GM23338 (cell line): ENCODE data around the gene ATP10A. TPM values are rescaled to one million over a fixed set of nuclear protein-coding genes. Genes with fewer than 3 reads are reported as not detected.

Source experiments
- ATAC-seq: fragments of 200-7000 bp; cut with Tn5 transposase; 3 replicates; pipeline ENCODE4 v1.9.1; 2020
- DNase-seq: peaks from one replicate; pipeline ENCODE4 v3.0.0-alpha.2; 2015; ENCODE audit warnings: low spot score
- H2AFZ ChIP-seq: fragments of 200-600 bp; sonication (generic); 2 replicates; pipeline ENCODE4 v1.8.0; 2016; ENCODE audit warnings: antibody characterized with exemption, mild to moderate bottlenecking, moderate library complexity
- H3F3A ChIP-seq: fragments of 200-600 bp; sonication (generic); replicated peaks from 2 replicates; pipeline ENCODE4 v1.8.0; 2017; ENCODE audit warnings: antibody characterized with exemption, mixed run types, low read depth
- H3K27ac ChIP-seq: fragments of 200-600 bp; sonication (generic); 2 replicates; pipeline ENCODE4 v1.6.1; 2016; ENCODE audit warnings: low read depth
- H3K27me3 ChIP-seq: fragments of 200-600 bp; sonication (generic); 2 replicates; pipeline ENCODE4 v1.8.0; 2016; ENCODE audit warnings: mild to moderate bottlenecking, mixed run types, moderate library complexity; ENCODE audit not compliant: insufficient read depth
- H3K36me3 ChIP-seq: fragments of 200-600 bp; sonication (generic); 2 replicates; pipeline ENCODE4 v1.8.0; 2016; ENCODE audit warnings: mild to moderate bottlenecking; ENCODE audit not compliant: insufficient read depth
- H3K4me1 ChIP-seq: fragments of 200-600 bp; sonication (generic); 2 replicates; pipeline ENCODE4 v1.8.0; 2016; ENCODE audit warnings: mild to moderate bottlenecking, moderate library complexity; ENCODE audit not compliant: insufficient read depth
- H3K4me2 ChIP-seq: fragments of 200-600 bp; sonication (generic); 2 replicates; pipeline ENCODE4 v1.7.1; 2017; ENCODE audit warnings: mixed run types
- H3K4me3 ChIP-seq: fragments of 200-600 bp; sonication (generic); 2 replicates; pipeline ENCODE4 v1.6.1; 2016; ENCODE audit warnings: mixed run types
- H3K79me2 ChIP-seq: fragments of 200-600 bp; sonication (generic); replicated peaks from 2 replicates; pipeline ENCODE4 v1.8.0; 2017; ENCODE audit warnings: mild to moderate bottlenecking; ENCODE audit not compliant: insufficient read depth
- H3K9me2 ChIP-seq: fragments of 200-600 bp; sonication (generic); 2 replicates; pipeline ENCODE4 v1.8.0; 2017; ENCODE audit not compliant: insufficient read depth
- H4K20me1 ChIP-seq: fragments of 200-600 bp; sonication (generic); replicated peaks from 2 replicates; pipeline ENCODE4 v1.8.0; 2017; ENCODE audit warnings: mild to moderate bottlenecking; ENCODE audit not compliant: insufficient read depth
- H3K27ac Mint-ChIP-seq: 2 replicates; pipeline ENCODE4 v1.8.0; 2020; ENCODE audit warnings: inconsistent platforms, mild to moderate bottlenecking, moderate library complexity, mixed read lengths
- H3K27me3 Mint-ChIP-seq: 3 replicates; pipeline ENCODE4 v1.8.0; 2022; ENCODE audit warnings: low read depth, mild to moderate bottlenecking, moderate library complexity, mixed read lengths, inconsistent platforms; ENCODE audit not compliant: insufficient read depth, poor library complexity
- H3K36me3 Mint-ChIP-seq: 3 replicates; pipeline ENCODE4 v1.8.0; 2021; ENCODE audit warnings: low read depth, mild to moderate bottlenecking, inconsistent platforms, moderate library complexity, mixed read lengths
- H3K4me1 Mint-ChIP-seq: 3 replicates; pipeline ENCODE4 v1.8.0; 2020; ENCODE audit warnings: mild to moderate bottlenecking, inconsistent platforms, mixed read lengths
- H3K4me3 Mint-ChIP-seq: 3 replicates; pipeline ENCODE4 v1.8.0; 2021; ENCODE audit warnings: moderate library complexity, mild to moderate bottlenecking, inconsistent platforms, mixed read lengths
- H3K9me3 Mint-ChIP-seq: 3 replicates; pipeline ENCODE4 v1.8.0; 2020; ENCODE audit warnings: moderate library complexity, mild to moderate bottlenecking, inconsistent platforms, mixed read lengths
- EZH2phosphoT487 ChIP-seq: fragments of 200-600 bp; sonication (generic); IDR thresholded peaks from one replicate; pipeline ENCODE4 v1.8.1; 2018; ENCODE audit warnings: antibody characterized with exemption; ENCODE audit not compliant: unreplicated experiment
- JUNB ChIP-seq: IDR thresholded peaks from one replicate; pipeline ENCODE4 v1.6.1; 2016; ENCODE audit warnings: antibody characterized with exemption; ENCODE audit not compliant: unreplicated experiment
- NANOG ChIP-seq: IDR thresholded peaks from 2 replicates; pipeline ENCODE4 v1.6.1; 2016; ENCODE audit warnings: antibody characterized with exemption, borderline replicate concordance
- POLR2AphosphoS5 ChIP-seq: IDR thresholded peaks from 2 replicates; pipeline ENCODE4 v1.6.1; 2016; ENCODE audit warnings: antibody characterized with exemption, low read depth
- ZNF114 ChIP-seq: fragments of 250-450 bp; sonication (Bioruptor Pico); IDR thresholded peaks from 2 replicates; pipeline ENCODE4 v1.5.0; 2020; ENCODE audit warnings: mild to moderate bottlenecking, moderate library complexity
- ZNF462 ChIP-seq: fragments of 250-450 bp; sonication (Bioruptor Pico); IDR thresholded peaks from 2 replicates; pipeline ENCODE4 v1.5.0; 2020; ENCODE audit warnings: mild to moderate bottlenecking, moderate library complexity
- polyA plus RNA-seq: library from polyadenylated mRNA; unstranded; fragments of >200 nt; fragmentation: Nextera tagmentation; extraction: Ambion mirVana; gene quantifications from 2 replicates; pipeline ENCODE4 v1.2.1, GENCODE V29; 2016
- total RNA-seq: library from RNA; depleted of rRNA; stranded (reverse); fragments of >200 nt; shearing (Covaris generic); gene quantifications from 2 replicates; pipeline ENCODE4 v1.2.3, GENCODE V29; 2014
- TF ChIP-seq, protein P1 (sequence below): IDR thresholded peaks from 2 replicates; pipeline ENCODE4 v1.6.1; 2016; ENCODE audit warnings: antibody characterized with exemption

The ATP10A gene
- total and polyA plus RNA-seq, 2 experiments from 2014 or later: 0.36 to 5.6 TPM

DNA sequence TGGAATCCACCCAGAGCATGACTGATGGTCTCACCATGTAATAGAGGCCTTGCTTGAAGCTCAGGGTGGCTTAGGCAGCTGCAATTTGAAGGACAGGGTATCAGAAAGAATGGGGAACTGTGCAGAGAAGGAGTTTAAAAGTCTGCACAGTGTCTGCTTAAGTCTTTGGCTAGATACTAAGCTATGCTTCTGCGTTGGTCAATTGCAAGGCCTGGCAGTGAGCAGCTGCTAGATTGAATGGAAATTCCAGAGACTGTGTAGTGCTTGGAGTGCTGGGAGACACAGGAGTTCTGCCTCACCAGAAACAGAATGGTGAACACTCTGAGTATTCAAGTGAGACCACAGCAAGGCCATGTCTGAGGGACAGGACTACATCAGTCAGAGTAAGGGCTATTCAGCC lies 17.3 kb upstream of the ATP10A start:
- no peaks in the 10 kb centered on the region for H3K79me2 ChIP-seq
- no peak overlapping the region for H3K27ac ChIP-seq
- H3K4me2 ChIP-seq: no peak overlapping the region
- TF ChIP-seq JUNB (no peak), POLR2AphosphoS5 (no peak), ZNF114 (CRISPR knock-in tag) (no peak), NANOG (no peak), EZH2phosphoT487 (no peak)
- H2AFZ ChIP-seq: no peak overlapping the region
- H3K4me3 Mint-ChIP-seq: no peak overlapping the region
- peaks cover 2% of the 10 kb centered on the region; the same call in 1 of the 3 replicates for H3K36me3 Mint-ChIP-seq
- no peak overlapping the region for H3K4me3 ChIP-seq
- H3K27me3 ChIP-seq: no peaks in the 10 kb centered on the region
- peaks cover 13% of the 10 kb centered on the region for H3K9me3 Mint-ChIP-seq
- no peak for ATAC-seq
- peaks cover 7% of the 10 kb centered on the region for H3K27me3 Mint-ChIP-seq
- no peak overlapping the region for H3K27ac Mint-ChIP-seq
- no peaks in the 10 kb centered on the region for H3K36me3 ChIP-seq
- no peaks in the 10 kb centered on the region for H3F3A ChIP-seq
- no peaks in the 10 kb centered on the region for H4K20me1 ChIP-seq
- no peaks in the 10 kb centered on the region for H3K4me1 Mint-ChIP-seq
- H3K9me2 ChIP-seq: no peaks in the 10 kb centered on the region
- no peaks in the 10 kb centered on the region for H3K4me1 ChIP-seq
- no peak for DNase-seq

DNA sequence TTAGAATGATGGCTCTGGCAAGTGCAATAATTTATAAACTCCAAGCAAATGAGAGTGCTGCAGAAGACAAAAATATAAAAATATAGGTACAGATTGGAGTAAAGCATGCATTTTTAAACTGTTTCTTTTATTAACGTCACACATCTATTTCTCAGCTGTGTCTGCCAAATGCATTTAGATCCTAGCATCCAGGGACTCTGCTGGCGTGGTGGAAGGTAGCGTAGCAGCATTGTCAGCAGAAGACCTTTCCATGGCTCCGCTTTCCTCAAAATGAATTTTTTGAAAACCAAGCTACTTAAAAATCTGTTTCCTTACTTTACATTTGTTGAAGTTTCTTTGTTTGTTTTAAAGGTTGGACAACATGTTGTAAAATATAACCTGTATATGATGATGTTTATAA lies 16.3 kb upstream of the ATP10A start:
- peaks cover 2% of the 10 kb centered on the region; the same call in 1 of the 3 replicates for H3K36me3 Mint-ChIP-seq
- no peaks in the 10 kb centered on the region for H3K4me1 Mint-ChIP-seq
- DNase-seq: no peak
- H3K27me3 Mint-ChIP-seq: peaks cover 6% of the 10 kb centered on the region
- no peak overlapping the region for H3K4me2 ChIP-seq
- TF ChIP-seq ZNF462 (CRISPR knock-in tag): no peak
- no peak for TF ChIP-seq EZH2phosphoT487
- TF ChIP-seq NANOG: no peak
- TF ChIP-seq, protein P1, sequence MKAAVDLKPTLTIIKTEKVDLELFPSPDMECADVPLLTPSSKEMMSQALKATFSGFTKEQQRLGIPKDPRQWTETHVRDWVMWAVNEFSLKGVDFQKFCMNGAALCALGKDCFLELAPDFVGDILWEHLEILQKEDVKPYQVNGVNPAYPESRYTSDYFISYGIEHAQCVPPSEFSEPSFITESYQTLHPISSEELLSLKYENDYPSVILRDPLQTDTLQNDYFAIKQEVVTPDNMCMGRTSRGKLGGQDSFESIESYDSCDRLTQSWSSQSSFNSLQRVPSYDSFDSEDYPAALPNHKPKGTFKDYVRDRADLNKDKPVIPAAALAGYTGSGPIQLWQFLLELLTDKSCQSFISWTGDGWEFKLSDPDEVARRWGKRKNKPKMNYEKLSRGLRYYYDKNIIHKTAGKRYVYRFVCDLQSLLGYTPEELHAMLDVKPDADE: no peak
- no peaks in the 10 kb centered on the region for H4K20me1 ChIP-seq
- H3K36me3 ChIP-seq: no peaks in the 10 kb centered on the region
- H3K4me1 ChIP-seq: no peaks in the 10 kb centered on the region
- no peaks in the 10 kb centered on the region for H3K27me3 ChIP-seq
- H3K4me3 ChIP-seq: no peak overlapping the region
- H3F3A ChIP-seq: no peaks in the 10 kb centered on the region
- H3K9me3 Mint-ChIP-seq: peaks cover 13% of the 10 kb centered on the region
- no peak overlapping the region for H3K27ac ChIP-seq
- no peak overlapping the region for H3K27ac Mint-ChIP-seq
- H3K9me2 ChIP-seq: no peaks in the 10 kb centered on the region
- no peaks in the 10 kb centered on the region for H3K79me2 ChIP-seq
- no peak overlapping the region for H3K4me3 Mint-ChIP-seq
- no peak for ATAC-seq
- H2AFZ ChIP-seq: no peak overlapping the region
